Chondrocyte (in vitro differentiated cells): Measurements from ENCODE around the gene DDX39A. TPM values are rescaled to one million over a fixed set of nuclear protein-coding genes. Genes with fewer than 3 reads are reported as not detected.
"Not testable (repeated sequence)": the region's sequence is repeated elsewhere in the genome, so short reads cannot be mapped to it uniquely, and the experiment has no call there.

Experiments
- DNase-seq: peaks from one replicate; pipeline ENCODE4 v3.0.0; 2021; ENCODE audit warnings: mixed read lengths, low spot score
- H3K27ac Mint-ChIP-seq: one replicate; pipeline ENCODE4 v1.8.0; 2021; ENCODE audit warnings: mild to moderate bottlenecking, moderate library complexity, mixed read lengths; ENCODE audit not compliant: unreplicated experiment
- H3K27me3 Mint-ChIP-seq: 2 replicates; pipeline ENCODE4 v1.8.0; 2021; ENCODE audit warnings: low read depth, mixed read lengths
- H3K36me3 Mint-ChIP-seq: 2 replicates; pipeline ENCODE4 v1.8.0; 2021; ENCODE audit warnings: low read depth, mixed read lengths
- H3K4me1 Mint-ChIP-seq: 2 replicates; pipeline ENCODE4 v1.8.0; 2021; ENCODE audit warnings: low read depth, mild to moderate bottlenecking, mixed read lengths
- H3K4me3 Mint-ChIP-seq: one replicate; pipeline ENCODE4 v1.8.0; 2021; ENCODE audit warnings: mild to moderate bottlenecking, moderate library complexity, mixed read lengths; ENCODE audit not compliant: unreplicated experiment
- H3K9me3 Mint-ChIP-seq: 2 replicates; pipeline ENCODE4 v1.8.0; 2021; ENCODE audit warnings: low read depth, mixed read lengths
- total RNA-seq: library from RNA; stranded (reverse); gene quantifications from 3 replicates; pipeline ENCODE4 v1.2.1, GENCODE V29; 2021
- TF ChIP-seq, protein P1 (sequence below): fragments of 200-600 bp; sonication (generic); IDR thresholded peaks from 2 replicates; pipeline ENCODE4 v1.5.0; 2021; ENCODE audit warnings: antibody characterized with exemption, mild to moderate bottlenecking, moderate library complexity

DDX39A gene
- total RNA-seq, 1 donor from 2014 or later: 51.8 TPM

- no peaks in the 10 kb centered on the region for H3K9me3 Mint-ChIP-seq
- no peaks in the 10 kb centered on the region for H3K27me3 Mint-ChIP-seq
- no peak for DNase-seq
- TF ChIP-seq, protein P1, sequence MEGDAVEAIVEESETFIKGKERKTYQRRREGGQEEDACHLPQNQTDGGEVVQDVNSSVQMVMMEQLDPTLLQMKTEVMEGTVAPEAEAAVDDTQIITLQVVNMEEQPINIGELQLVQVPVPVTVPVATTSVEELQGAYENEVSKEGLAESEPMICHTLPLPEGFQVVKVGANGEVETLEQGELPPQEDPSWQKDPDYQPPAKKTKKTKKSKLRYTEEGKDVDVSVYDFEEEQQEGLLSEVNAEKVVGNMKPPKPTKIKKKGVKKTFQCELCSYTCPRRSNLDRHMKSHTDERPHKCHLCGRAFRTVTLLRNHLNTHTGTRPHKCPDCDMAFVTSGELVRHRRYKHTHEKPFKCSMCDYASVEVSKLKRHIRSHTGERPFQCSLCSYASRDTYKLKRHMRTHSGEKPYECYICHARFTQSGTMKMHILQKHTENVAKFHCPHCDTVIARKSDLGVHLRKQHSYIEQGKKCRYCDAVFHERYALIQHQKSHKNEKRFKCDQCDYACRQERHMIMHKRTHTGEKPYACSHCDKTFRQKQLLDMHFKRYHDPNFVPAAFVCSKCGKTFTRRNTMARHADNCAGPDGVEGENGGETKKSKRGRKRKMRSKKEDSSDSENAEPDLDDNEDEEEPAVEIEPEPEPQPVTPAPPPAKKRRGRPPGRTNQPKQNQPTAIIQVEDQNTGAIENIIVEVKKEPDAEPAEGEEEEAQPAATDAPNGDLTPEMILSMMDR: no peak
- no peaks in the 10 kb centered on the region for H3K36me3 Mint-ChIP-seq
- H3K4me1 Mint-ChIP-seq: peaks cover 43% of the 10 kb centered on the region
- peak overlapping the region; percentile 42 for H3K4me3 Mint-ChIP-seq
- H3K27ac Mint-ChIP-seq: peak overlapping the region; percentile 79
Observed at GRCh38 chr19:14377883-14378328, 41.2 kb downstream of the DDX39A start.

DNA sequence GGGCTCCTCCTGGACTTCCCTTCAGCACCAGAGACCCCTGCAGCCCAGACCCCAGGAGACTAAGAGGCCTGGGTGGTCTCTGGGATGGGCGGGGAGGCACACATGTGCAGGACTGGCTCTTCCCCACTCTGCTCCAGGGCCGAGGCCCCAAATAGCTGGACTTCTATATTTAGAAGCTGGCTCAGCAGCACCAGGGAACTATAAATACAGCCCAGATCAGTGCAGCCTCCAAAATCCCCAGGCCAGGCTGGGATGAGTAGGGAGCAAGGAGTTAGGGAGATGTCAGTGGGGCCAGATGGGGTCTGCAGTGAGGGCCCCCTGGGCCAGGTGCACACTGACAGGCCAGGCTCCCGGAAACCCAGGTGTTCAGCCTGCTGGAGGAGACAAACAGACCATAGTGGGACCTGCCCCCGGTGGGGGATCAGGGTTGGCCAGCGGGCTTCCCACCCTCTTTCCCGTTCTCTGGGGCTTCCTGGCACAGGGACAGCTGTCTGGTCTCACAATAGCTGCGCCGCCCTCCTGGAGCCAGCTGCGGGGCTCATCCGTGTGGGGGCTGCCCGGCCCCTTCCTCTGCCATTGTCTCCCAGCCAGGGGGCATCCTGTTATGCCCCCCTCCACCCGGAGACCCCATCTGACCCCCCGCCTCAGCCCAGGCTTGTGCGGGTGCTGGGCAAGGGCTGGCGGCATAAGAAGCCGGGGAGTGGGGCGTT lies 43.4 kb downstream of the DDX39A start:
- no peaks in the 10 kb centered on the region for H3K36me3 Mint-ChIP-seq
- TF ChIP-seq, protein P1: no peak
- H3K27ac Mint-ChIP-seq: peak overlapping the region; percentile 93

DNA sequence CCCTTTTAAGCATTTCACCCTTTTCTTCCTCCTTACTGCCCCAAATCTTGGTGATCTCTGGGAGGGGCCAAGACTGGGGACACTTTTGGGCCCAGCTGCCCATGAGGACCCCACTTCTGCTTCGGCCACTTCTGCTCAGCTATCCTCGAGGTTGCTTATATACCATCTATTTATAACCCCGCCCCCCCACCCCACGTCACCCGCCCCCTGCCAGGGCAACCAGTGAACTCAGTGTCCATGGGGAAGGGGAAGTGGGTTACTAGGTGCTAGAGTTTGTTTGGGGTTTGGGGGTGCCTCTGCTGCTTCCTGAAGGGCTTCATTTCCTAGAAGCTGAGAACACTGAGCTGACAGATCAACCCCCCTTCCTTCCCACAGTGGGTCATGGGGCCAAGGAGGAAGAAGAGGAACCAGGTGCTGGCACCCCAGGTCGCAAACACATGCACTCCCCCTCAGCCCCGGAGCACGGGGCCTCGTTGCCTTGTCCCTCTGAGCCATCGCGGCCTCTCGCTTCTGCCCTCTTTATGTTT lies 44.0 kb downstream of the DDX39A start:
- TF ChIP-seq, protein P1: no peak
- Mint-ChIP-seq H3K27ac (peak overlapping the region; percentile 93), H3K4me1 (peaks cover 24% of the 10 kb centered on the region), H3K36me3 (no peaks in the 10 kb centered on the region), H3K4me3 (peak overlapping the region; percentile 52), H3K27me3 (no peaks in the 10 kb centered on the region), H3K9me3 (no peaks in the 10 kb centered on the region)
- no peak for DNase-seq

More for the DNA sequence above, 43.4 kb downstream of the DDX39A start:
- peak overlapping the region; percentile 52 for H3K4me3 Mint-ChIP-seq
- no peak for DNase-seq
- H3K4me1 Mint-ChIP-seq: peaks cover 26% of the 10 kb centered on the region
- no peaks in the 10 kb centered on the region for H3K9me3 Mint-ChIP-seq
- H3K27me3 Mint-ChIP-seq: no peaks in the 10 kb centered on the region

- not testable (repeated sequence) for H3K36me3 Mint-ChIP-seq, H3K27ac Mint-ChIP-seq, H3K4me3 Mint-ChIP-seq, DNase-seq, H3K9me3 Mint-ChIP-seq, H3K27me3 Mint-ChIP-seq
- peaks cover 28% of the 10 kb centered on the region for H3K4me1 Mint-ChIP-seq
Observed at GRCh38 chr19:14374313-14374712, 44.8 kb downstream of the DDX39A start.

DNA sequence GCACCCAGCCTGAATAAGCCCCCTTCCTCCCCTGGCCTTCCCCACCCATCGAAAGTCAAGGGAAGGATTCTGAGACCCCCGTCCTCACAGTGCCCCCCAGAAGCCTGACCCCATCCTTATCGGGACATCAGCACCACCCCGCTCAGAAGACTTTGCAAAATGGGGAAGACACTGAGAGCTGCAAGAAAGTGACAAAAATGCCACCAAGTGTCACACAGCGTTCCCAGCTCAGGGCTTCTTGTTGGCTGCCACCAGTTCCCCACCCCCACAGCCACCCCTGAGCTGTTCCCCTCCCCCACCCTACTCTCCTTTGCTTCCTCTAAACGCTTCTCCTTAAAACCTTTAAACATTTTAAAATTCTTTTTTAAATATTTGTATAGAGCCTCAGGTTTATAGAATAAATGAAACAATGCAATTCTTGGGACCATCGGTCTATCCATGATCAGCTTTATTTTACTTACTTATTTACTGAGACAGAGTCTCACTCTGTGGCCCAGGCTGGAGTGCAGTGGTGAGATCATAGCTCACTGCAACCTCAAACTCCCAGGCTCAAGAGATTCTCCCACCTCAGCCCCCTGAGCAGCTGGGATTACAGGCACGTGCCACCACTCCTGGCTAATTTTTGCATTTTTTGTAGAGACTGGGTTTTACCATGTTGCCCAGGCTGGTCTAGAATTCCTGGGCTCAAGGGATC lies 46.6 kb downstream of the DDX39A start:
- H3K27me3 Mint-ChIP-seq, H3K4me3 Mint-ChIP-seq, DNase-seq, H3K36me3 Mint-ChIP-seq, H3K27ac Mint-ChIP-seq, H3K9me3 Mint-ChIP-seq: not testable (repeated sequence)
- peaks cover 16% of the 10 kb centered on the region for H3K4me1 Mint-ChIP-seq

GRCh38 chr19:14371301-14371821 lies 47.8 kb downstream of the DDX39A start:
- Mint-ChIP-seq H3K4me3 (no peak overlapping the region), H3K27me3 (no peaks in the 10 kb centered on the region), H3K36me3 (no peaks in the 10 kb centered on the region), H3K27ac (peak overlapping the region; percentile 71), H3K4me1 (peaks cover 20% of the 10 kb centered on the region), H3K9me3 (no peaks in the 10 kb centered on the region)
- DNase-seq: no peak
- TF ChIP-seq, protein P1: no peak
